PC-3 (cell line): ENCODE data around the gene LFNG. TPM values are rescaled to one million over a fixed set of nuclear protein-coding genes. Genes with fewer than 3 reads are reported as not detected.

Experiments
- ATAC-seq: fragments of 200-7000 bp; cut with Tn5 transposase; 2 replicates; pipeline ENCODE4 v1.9.1; 2020; ENCODE audit warnings: mild to moderate bottlenecking, moderate library complexity
- BruUV-seq: library from RNA; stranded (reverse); fragments of 400-500 nt; replicated peaks from 2 replicates; lab custom pipeline; 2021; lab: Mats Ljungman, UMichigan
- CTCF ChIA-PET: fragments of 300-600 bp; sonication (Branson Sonifier 250); formaldehyde crosslinking; loops from one replicate; lab custom pipeline; 2022; ENCODE audit warnings: antibody characterized with exemption; lab: Charles Lee
- POLR2A ChIA-PET: fragments of 300-600 bp; sonication (Branson Sonifier 250); formaldehyde crosslinking; loops from one replicate; lab custom pipeline; 2022; ENCODE audit warnings: antibody characterized with exemption; ENCODE audit not compliant: unreplicated experiment; lab: Charles Lee
- DNase-seq: peaks from one replicate; pipeline ENCODE4 v3.0.0-alpha.2; 2015
- H2AFZ ChIP-seq: fragments of 300-600 bp; sonication (generic); 2 replicates; pipeline ENCODE4 v1.6.0; 2016; ENCODE audit warnings: antibody characterized with exemption, low read length
- H3F3A ChIP-seq: fragments of 300-600 bp; sonication (generic); one replicate; pipeline ENCODE4 v1.6.0; 2017; ENCODE audit warnings: antibody characterized with exemption, low read length, control low read depth, mild to moderate bottlenecking; ENCODE audit not compliant: unreplicated experiment
- H3K27ac ChIP-seq: fragments of 300-600 bp; sonication (generic); 2 replicates; pipeline ENCODE4 v1.5.1; 2016; ENCODE audit warnings: mild to moderate bottlenecking, low read length
- H3K27me3 ChIP-seq: fragments of 300-600 bp; sonication (generic); 2 replicates; pipeline ENCODE4 v1.6.1; 2016; ENCODE audit warnings: low read length, mixed read lengths
- H3K36me3 ChIP-seq: fragments of 300-600 bp; sonication (generic); 2 replicates; pipeline ENCODE4 v1.6.1; 2016; ENCODE audit warnings: low read depth, mixed run types, low read length, mixed read lengths
- H3K4me1 ChIP-seq: fragments of 300-600 bp; sonication (generic); 2 replicates; pipeline ENCODE4 v1.5.1; 2016; ENCODE audit warnings: low read length; ENCODE audit not compliant: insufficient read depth
- H3K4me2 ChIP-seq: fragments of 300-600 bp; sonication (generic); 2 replicates; pipeline ENCODE4 v1.6.0; 2016; ENCODE audit warnings: low read length
- H3K4me3 ChIP-seq: fragments of 300-600 bp; sonication (generic); 2 replicates; pipeline ENCODE4 v1.5.1; 2016; ENCODE audit warnings: mild to moderate bottlenecking, low read length, mixed read lengths
- H3K79me2 ChIP-seq: fragments of 300-600 bp; sonication (generic); 2 replicates; pipeline ENCODE4 v1.6.1; 2017; ENCODE audit warnings: low read length, mixed read lengths
- H3K9ac ChIP-seq: fragments of 300-600 bp; sonication (generic); 2 replicates; pipeline ENCODE4 v1.6.0; 2016; ENCODE audit warnings: mild to moderate bottlenecking, low read length
- H3K9me2 ChIP-seq: fragments of 300-600 bp; sonication (generic); replicated peaks from 2 replicates; pipeline ENCODE4 v1.6.1; 2016; ENCODE audit warnings: mixed run types, low read length, mixed read lengths
- H3K9me3 ChIP-seq: fragments of 300-600 bp; sonication (generic); 2 replicates; pipeline ENCODE4 v1.6.1; 2016; ENCODE audit warnings: low read length, mixed read lengths
- H4K20me1 ChIP-seq: fragments of 300-600 bp; sonication (generic); 2 replicates; pipeline ENCODE4 v1.6.1; 2016; ENCODE audit warnings: low read length, mixed read lengths
- CTCF ChIP-seq: fragments of 300-600 bp; sonication (generic); conservative IDR thresholded peaks from 2 replicates; pipeline ENCODE4 v1.5.1; 2017; ENCODE audit warnings: antibody characterized with exemption, low read depth, mild to moderate bottlenecking, low read length
- EZH2 ChIP-seq: fragments of 300-600 bp; sonication (generic); IDR thresholded peaks from one replicate; pipeline ENCODE4 v1.6.1; 2017; ENCODE audit warnings: antibody characterized with exemption, mild to moderate bottlenecking, low read length; ENCODE audit not compliant: unreplicated experiment
- EZH2phosphoT487 ChIP-seq: fragments of 300-600 bp; sonication (generic); IDR thresholded peaks from 2 replicates; pipeline ENCODE4 v1.6.1; 2018; ENCODE audit warnings: mild to moderate bottlenecking, antibody characterized with exemption, low read length, borderline replicate concordance
- intact Hi-C: fragments of 100-400 bp; cut with micrococcal nuclease; formaldehyde crosslinking; loops from 2 replicates; pipeline ENCODE4 v1.9.0; 2023
- total RNA-seq: library from RNA; depleted of rRNA; stranded (reverse); fragments of >200 nt; gene quantifications from 2 replicates; pipeline ENCODE4 v1.2.3, GENCODE V29; 2014

Gene LFNG
- total RNA-seq, 1 experiment from 2014 or later = 7.7 TPM

GRCh38 chr7:2525658-2526630 is 6.4 kb downstream of the LFNG start:
- Histone ChIP-seq H3K4me2 (no peak overlapping the region), H4K20me1 (no peaks in the 10 kb centered on the region), H3F3A (peaks cover 8% of the 10 kb centered on the region), H2AFZ (no peak overlapping the region), H3K79me2 (peaks cover 8% of the 10 kb centered on the region; the same call in 1 of the 2 replicates), H3K4me1 (peaks cover 76% of the 10 kb centered on the region), H3K27ac (no peak overlapping the region), H3K9me2 (no peaks in the 10 kb centered on the region), H3K9ac (no peak overlapping the region), H3K4me3 (no peak overlapping the region), H3K9me3 (no peaks in the 10 kb centered on the region), H3K36me3 (no peaks in the 10 kb centered on the region), H3K27me3 (no peaks in the 10 kb centered on the region)
- ChIA-PET POLR2A (no interaction called here), CTCF (no interaction called here)
- TF ChIP-seq EZH2 (no peak), EZH2phosphoT487 (no peak), CTCF (no peak)
- no peak for DNase-seq
- ATAC-seq = no peak
- intact Hi-C loops = loop anchor here (2.0 kb wide), 1 partner anchor 29 kb away; the partner anchor contains the start of gene BRAT1
- BruUV-seq = no TSS peak

GRCh38 chr7:2526659-2527504 is 7.3 kb downstream of the LFNG start:
- H3K36me3 ChIP-seq = no peaks in the 10 kb centered on the region
- H3K4me1 ChIP-seq = peaks cover 70% of the 10 kb centered on the region
- no peaks in the 10 kb centered on the region for H3K27me3 ChIP-seq
- H2AFZ ChIP-seq = no peak overlapping the region
- no peak overlapping the region for H3K27ac ChIP-seq
- H3K9me2 ChIP-seq = no peaks in the 10 kb centered on the region
- no peaks in the 10 kb centered on the region for H3K9me3 ChIP-seq
- DNase-seq (no peak), ATAC-seq (no peak)
- H3K9ac ChIP-seq = no peak overlapping the region
- BruUV-seq = no TSS peak
- H3K4me3 ChIP-seq = no peak overlapping the region
- peaks cover 2% of the 10 kb centered on the region; the same call in 1 of the 2 replicates for H3K79me2 ChIP-seq
- intact Hi-C loops = no loop called here
- no peak for TF ChIP-seq EZH2
- TF ChIP-seq CTCF = no peak
- no peak for TF ChIP-seq EZH2phosphoT487
- H4K20me1 ChIP-seq = no peaks in the 10 kb centered on the region
- POLR2A ChIA-PET = no interaction called here
- CTCF ChIA-PET = no interaction called here
- peak overlapping the region; percentile 56; the same call in 1 of the 2 replicates for H3K4me2 ChIP-seq
- H3F3A ChIP-seq = peaks cover 8% of the 10 kb centered on the region
